NB4 (cell line): ENCODE measurements around the gene TPCN1.

Source experiments
- DNase-seq: peaks from one replicate; pipeline ENCODE4 v3.0.0; 2010; ENCODE audit warnings: low read depth
- H3K4me3 ChIP-seq: one replicate; pipeline ENCODE4 v1.5.1; 2011; ENCODE audit warnings: mild to moderate bottlenecking, low read depth, low read length, moderate library complexity
- CTCF ChIP-seq: IDR thresholded peaks from one replicate; pipeline ENCODE4 v1.5.1; 2012; ENCODE audit warnings: low read depth, low read length
- MAX ChIP-seq: IDR thresholded peaks from 2 replicates; pipeline ENCODE4 v1.6.1; 2011; ENCODE audit warnings: low read depth, low read length
- MYC ChIP-seq: IDR thresholded peaks from 2 replicates; pipeline ENCODE4 v1.6.1; 2011; ENCODE audit warnings: low read depth, low read length
- POLR2A ChIP-seq: IDR thresholded peaks from 2 replicates; pipeline ENCODE4 v1.6.1; 2011; ENCODE audit warnings: mild to moderate bottlenecking; ENCODE audit not compliant: insufficient read length; ENCODE audit errors: extremely low read depth

The TPCN1 gene

GRCh38 chr12:113271853-113272561, 50.7 kb downstream of the TPCN1 start:
- TF ChIP-seq CTCF (no peak), MYC (no peak), MAX (no peak), POLR2A (no peak)
- peak; percentile 71 for DNase-seq
- no peak overlapping the region for H3K4me3 ChIP-seq

GRCh38 chr12:113273053-113273725, 51.9 kb downstream of the TPCN1 start:
- H3K4me3 ChIP-seq = no peak overlapping the region

GRCh38 chr12:113274848-113275247, 53.6 kb downstream of the TPCN1 start:
- DNase-seq = no peak
- TF ChIP-seq MYC (no peak), MAX (no peak), POLR2A (no peak), CTCF (no peak)
- H3K4me3 ChIP-seq = no peak overlapping the region

More at GRCh38 chr12:113273053-113273725, 51.9 kb downstream of the TPCN1 start:
- no peak for TF ChIP-seq POLR2A
- no peak for TF ChIP-seq MAX
- TF ChIP-seq MYC = no peak
- no peak for TF ChIP-seq CTCF
- DNase-seq = no peak

GRCh38 chr12:113276306-113276705, 55.0 kb downstream of the TPCN1 start:
- DNase-seq = peak; percentile 89
- no peak; the same call in none of the 2 replicates for TF ChIP-seq MYC
- no peak for TF ChIP-seq POLR2A
- no peak for TF ChIP-seq CTCF
- peak; percentile 50; the same call in 1 of the 2 replicates for TF ChIP-seq MAX
- no peak overlapping the region for H3K4me3 ChIP-seq

- DNase-seq = no peak
- no peak overlapping the region for H3K4me3 ChIP-seq
- TF ChIP-seq POLR2A (no peak), CTCF (no peak), MAX (no peak), MYC (no peak)
Measured at GRCh38 chr12:113276946-113277500, 55.8 kb downstream of the TPCN1 start.
